Measurements from ENCODE around the gene SLC2A1. TPM values are rescaled to one million over a fixed set of nuclear protein-coding genes. Genes with fewer than 3 reads are reported as not detected.

Gene SLC2A1
- total RNA-seq, 1 donor from 2014 or later: 117 TPM

DNA sequence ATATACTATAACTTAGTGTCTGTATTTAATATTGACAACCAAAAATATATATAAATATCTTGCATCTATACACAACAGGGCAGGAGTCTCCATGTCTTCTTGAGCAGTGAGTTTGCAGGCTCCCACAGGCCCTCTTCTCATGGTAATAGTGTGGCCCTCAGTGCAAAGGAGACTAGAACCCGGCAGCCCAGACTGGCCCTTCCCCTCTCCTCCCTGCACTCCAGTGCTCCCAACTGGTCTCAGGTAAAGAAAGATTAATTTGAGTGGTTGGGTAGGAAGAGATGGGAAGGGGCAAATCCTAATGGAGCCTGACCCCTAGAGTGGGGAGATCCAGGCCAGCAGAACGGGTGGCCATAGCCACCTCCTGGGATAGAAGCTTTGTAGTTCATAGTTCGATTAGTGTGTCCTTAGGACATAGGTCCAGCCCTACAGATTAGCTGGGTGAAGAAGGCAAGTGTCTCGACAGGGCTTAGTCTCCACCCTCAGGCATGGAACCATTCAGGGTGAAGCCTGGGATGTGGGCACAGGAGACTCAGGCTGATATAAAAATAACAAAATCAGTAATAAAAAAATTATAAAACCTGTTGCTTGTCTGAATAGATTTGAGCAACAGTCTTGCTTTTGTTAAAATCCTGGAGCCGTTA lies 32.3 kb downstream of the SLC2A1 start:
- TF ChIP-seq, protein P1, sequence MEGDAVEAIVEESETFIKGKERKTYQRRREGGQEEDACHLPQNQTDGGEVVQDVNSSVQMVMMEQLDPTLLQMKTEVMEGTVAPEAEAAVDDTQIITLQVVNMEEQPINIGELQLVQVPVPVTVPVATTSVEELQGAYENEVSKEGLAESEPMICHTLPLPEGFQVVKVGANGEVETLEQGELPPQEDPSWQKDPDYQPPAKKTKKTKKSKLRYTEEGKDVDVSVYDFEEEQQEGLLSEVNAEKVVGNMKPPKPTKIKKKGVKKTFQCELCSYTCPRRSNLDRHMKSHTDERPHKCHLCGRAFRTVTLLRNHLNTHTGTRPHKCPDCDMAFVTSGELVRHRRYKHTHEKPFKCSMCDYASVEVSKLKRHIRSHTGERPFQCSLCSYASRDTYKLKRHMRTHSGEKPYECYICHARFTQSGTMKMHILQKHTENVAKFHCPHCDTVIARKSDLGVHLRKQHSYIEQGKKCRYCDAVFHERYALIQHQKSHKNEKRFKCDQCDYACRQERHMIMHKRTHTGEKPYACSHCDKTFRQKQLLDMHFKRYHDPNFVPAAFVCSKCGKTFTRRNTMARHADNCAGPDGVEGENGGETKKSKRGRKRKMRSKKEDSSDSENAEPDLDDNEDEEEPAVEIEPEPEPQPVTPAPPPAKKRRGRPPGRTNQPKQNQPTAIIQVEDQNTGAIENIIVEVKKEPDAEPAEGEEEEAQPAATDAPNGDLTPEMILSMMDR (IDR thresholded peaks at IDR 0.05): no peak
- Mint-ChIP-seq H3K4me3 (no peak overlapping the region), H3K27me3 (no peaks in the 10 kb centered on the region)

DNA sequence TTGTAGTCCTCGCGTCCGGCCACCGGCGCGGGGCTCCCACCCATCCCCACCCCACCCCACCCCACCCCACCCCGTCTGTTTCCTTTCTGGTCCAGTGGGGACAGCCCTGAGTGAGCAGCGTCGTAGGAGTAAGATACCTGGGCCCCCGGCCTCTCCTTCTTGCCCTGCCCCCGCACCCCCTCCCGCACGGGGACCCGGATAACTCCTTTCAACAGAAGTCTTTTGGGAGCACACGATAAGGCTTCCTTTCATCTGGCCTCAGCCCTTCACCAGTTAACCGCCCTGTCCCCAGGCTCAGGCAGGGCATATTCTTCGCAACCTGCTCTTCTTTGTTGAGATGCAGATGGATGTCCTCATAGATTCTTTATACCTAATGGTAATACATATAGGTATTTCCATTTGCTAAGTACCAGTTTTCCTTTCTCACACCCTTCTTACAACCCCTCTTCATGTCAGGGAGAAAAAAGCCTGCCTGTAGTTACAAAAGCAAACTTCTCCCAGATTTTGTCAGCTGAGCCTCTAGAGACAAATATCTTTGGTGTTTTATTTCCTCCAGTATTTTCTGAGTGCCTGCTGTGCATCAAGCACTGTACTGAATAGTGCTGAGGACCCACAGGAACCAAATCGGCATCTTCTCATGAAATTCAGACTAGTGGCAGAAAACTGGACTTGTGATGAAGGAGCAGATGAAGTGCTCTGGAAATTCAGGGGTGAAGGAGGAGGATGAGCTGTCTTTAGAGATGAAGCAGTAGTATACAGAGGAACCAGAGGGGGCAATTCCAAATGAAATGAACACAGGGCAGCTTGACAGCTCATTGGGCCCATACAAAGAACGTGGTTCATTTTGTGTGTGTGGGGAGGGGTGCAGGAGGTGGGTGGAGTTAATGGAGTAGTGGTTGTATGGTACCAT lies 33.6 kb downstream of the SLC2A1 start:
- CTCF ChIA-PET: interaction anchor here (1.0 to 6.6 kb wide), 9 partner anchors 11 to 148 kb away, joined by 3 to 262 read pairs (median 6); no protein-coding TSS in a partner anchor
- TF ChIP-seq, protein P1 (IDR thresholded peaks at IDR 0.05): no peak
- intact Hi-C loops (cut with micrococcal nuclease): loop anchor here (1.0 to 5.0 kb wide), 8 partner anchors 7 to 297 kb away; partner anchors contain the start of genes C1orf50, ERMAP, P3H1 and SLC2A1
- peaks cover 54% of the 10 kb centered on the region for H3K36me3 Mint-ChIP-seq (ENCODE audit: low read depth)
- peak overlapping the region; percentile 92 for H3K27ac Mint-ChIP-seq
- no peaks in the 10 kb centered on the region for H3K27me3 Mint-ChIP-seq
- DNase-seq (no peak), ATAC-seq (ENCODE audit: low read depth) (no peak)
- H3K9me3 Mint-ChIP-seq: no peaks in the 10 kb centered on the region
- H3K4me1 Mint-ChIP-seq: peaks cover 46% of the 10 kb centered on the region
- POLR2A ChIA-PET: interaction anchor here (0.6 to 7.9 kb wide), 15 partner anchors 7 to 883 kb away, joined by 3 to 442 read pairs (median 7); partner anchors contain the start of genes C1orf50, CCDC30, P3H1 and SLC2A1
- peak overlapping the region; percentile 91 for H3K4me3 Mint-ChIP-seq

More for the DNA sequence above, 32.3 kb downstream of the SLC2A1 start:
- ATAC-seq (ENCODE audit: low read depth) (no peak), DNase-seq (no peak)
- peak overlapping the region; percentile 92 for H3K27ac Mint-ChIP-seq
- peaks cover 66% of the 10 kb centered on the region for H3K36me3 Mint-ChIP-seq (ENCODE audit: low read depth)
- CTCF ChIA-PET: interaction anchor here (0.9 to 6.6 kb wide), 3 partner anchors 10 to 159 kb away, joined by 3 to 262 read pairs (median 46); partner anchors contain the start of genes C1orf50 and P3H1
- POLR2A ChIA-PET: interaction anchor here (0.6 to 7.9 kb wide), 5 partner anchors 9 to 884 kb away, joined by 3 to 442 read pairs (median 8); partner anchors contain the start of gene SLC2A1
- H3K9me3 Mint-ChIP-seq: no peaks in the 10 kb centered on the region
- intact Hi-C loops (cut with micrococcal nuclease): no loop called here
- peaks cover 59% of the 10 kb centered on the region for H3K4me1 Mint-ChIP-seq

DNA sequence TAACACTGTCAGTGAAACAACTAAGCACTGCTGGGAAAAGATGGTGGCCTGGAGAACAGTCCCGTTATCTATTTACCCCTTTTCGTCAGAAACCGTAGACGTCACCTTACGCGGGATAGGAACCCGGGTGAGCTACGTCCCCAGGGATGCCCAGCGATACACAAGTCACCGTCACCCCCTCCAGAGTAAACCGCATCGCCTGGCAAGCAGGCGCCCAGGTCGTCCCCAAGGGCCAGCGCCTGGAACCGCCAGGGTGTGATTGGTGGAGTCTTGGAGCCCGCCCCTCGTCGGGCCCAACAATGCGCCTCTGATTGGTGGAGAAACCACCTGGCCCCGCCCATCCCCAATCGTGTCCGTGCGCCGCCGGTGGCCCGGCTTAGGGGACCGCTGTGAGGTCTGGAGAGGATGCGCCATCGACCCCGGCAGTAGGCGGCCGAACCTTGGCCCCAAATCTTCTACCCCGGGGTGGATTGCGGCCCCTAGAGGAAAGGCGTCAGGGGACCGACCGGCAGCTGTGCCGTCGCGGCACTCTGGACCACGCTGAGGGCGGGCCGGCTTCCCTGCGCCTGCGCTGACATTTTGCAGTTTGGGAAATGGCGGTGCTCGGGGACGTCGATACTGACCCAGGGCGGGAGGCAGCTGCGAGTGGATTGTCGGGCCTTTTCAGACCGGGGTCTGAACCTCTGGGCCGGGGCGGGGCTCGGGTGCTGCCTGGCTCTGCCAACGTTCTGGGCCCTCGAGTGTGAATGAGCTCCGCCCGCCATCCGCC lies 34.4 kb downstream of the SLC2A1 start:
- POLR2A ChIA-PET: interaction anchor here (0.6 to 7.9 kb wide), 18 partner anchors 8 to 490 kb away, joined by 3 to 442 read pairs (median 6); partner anchors contain the start of genes C1orf50, CCDC30, P3H1 and SLC2A1
- Mint-ChIP-seq H3K4me1 (peaks cover 41% of the 10 kb centered on the region), H3K4me3 (peak overlapping the region; percentile 91), H3K9me3 (no peaks in the 10 kb centered on the region), H3K27me3 (no peaks in the 10 kb centered on the region), H3K27ac (peak overlapping the region; percentile 92), H3K36me3 (ENCODE audit: low read depth) (peaks cover 45% of the 10 kb centered on the region)
- intact Hi-C loops (cut with micrococcal nuclease): loop anchor here (1.0 to 5.0 kb wide), 8 partner anchors 8 to 298 kb away; partner anchors contain the start of genes C1orf50, ERMAP, P3H1 and SLC2A1
- DNase-seq (peak; percentile 95), ATAC-seq (ENCODE audit: low read depth) (peak; percentile 87)
- TF ChIP-seq, protein P1 (IDR thresholded peaks at IDR 0.05): no peak
- CTCF ChIA-PET: interaction anchor here (1.0 to 6.6 kb wide), 9 partner anchors 11 to 147 kb away, joined by 3 to 262 read pairs (median 6); no protein-coding TSS in a partner anchor

DNA sequence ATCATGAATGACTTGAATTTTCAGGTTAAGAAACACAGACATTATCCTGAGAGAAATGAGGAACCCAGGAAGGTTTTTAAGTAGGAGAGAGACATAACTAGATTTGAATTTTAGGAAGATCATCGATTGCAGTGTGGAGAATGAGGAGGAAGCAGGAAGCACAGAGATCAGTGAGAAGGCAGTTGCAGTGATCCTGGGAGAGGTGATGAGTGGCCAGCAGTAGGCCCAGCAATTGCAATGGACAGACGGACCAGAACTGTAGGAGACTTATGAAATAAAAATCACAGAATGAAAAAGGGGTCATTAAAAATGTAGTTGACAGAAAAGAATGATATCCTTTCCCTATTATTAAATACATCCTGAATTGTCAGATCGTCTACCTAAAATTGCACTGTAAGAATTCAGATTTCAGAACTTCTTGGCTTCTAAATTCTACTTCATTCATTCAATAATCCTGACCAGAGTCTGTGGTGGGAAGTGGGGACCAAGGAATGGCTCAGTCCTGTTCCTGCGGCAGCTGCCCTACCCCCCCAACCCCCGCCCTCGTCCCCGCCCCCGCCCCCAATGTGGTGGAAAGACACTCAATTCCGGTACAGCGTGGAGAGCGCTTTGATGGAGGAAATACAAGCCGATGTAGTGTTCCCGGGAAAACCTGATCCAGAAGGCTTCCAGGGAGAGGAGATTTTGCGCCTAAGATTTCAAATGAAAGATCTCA lies 35.1 kb downstream of the SLC2A1 start:
- no peak for DNase-seq
- H3K36me3 Mint-ChIP-seq (ENCODE audit: low read depth): peaks cover 38% of the 10 kb centered on the region
- ChIA-PET CTCF (interaction anchor here (0.6 to 6.6 kb wide), 24 partner anchors 8 to 298 kb away, joined by 3 to 262 read pairs (median 4); partner anchors contain the start of genes P3H1, SVBP and ZNF691), POLR2A (interaction anchor here (0.6 to 7.9 kb wide), 20 partner anchors 9 to 491 kb away, joined by 3 to 442 read pairs (median 5); partner anchors contain the start of genes C1orf50, CFAP57, EBNA1BP2 and P3H1)
- no peaks in the 10 kb centered on the region for H3K27me3 Mint-ChIP-seq
- TF ChIP-seq, protein P1 (IDR thresholded peaks at IDR 0.05): no peak
- ATAC-seq (ENCODE audit: low read depth): no peak
- peaks cover 39% of the 10 kb centered on the region for H3K4me1 Mint-ChIP-seq
- peak overlapping the region; percentile 92 for H3K27ac Mint-ChIP-seq
- intact Hi-C loops (cut with micrococcal nuclease): loop anchor here (1.0 to 5.0 kb wide), 12 partner anchors 9 to 299 kb away; partner anchors contain the start of genes C1orf50, CFAP57, EBNA1BP2 and ERMAP
- H3K4me3 Mint-ChIP-seq: peak overlapping the region; percentile 91
- no peaks in the 10 kb centered on the region for H3K9me3 Mint-ChIP-seq

All from activated B cell treated with CpG ODN at 0.5 μM for 24 hours (primary cell).